Measurements from ENCODE around the gene SNX9.

Gene SNX9

GRCh38 chr6:157982102-157982562 lies 159.1 kb downstream of the SNX9 start:
- DNase-seq: peak; percentile 70

GRCh38 chr6:157982563-157983405 lies 159.7 kb downstream of the SNX9 start:
- no peak for DNase-seq

GRCh38 chr6:157983406-157984119 lies 160.5 kb downstream of the SNX9 start:
- DNase-seq: no peak

GRCh38 chr6:157984128-157984527 lies 161.1 kb downstream of the SNX9 start:
- DNase-seq: no peak

GRCh38 chr6:157984686-157985225 lies 161.7 kb downstream of the SNX9 start:
- DNase-seq: no peak

GRCh38 chr6:157985378-157986155 lies 162.5 kb downstream of the SNX9 start:
- DNase-seq: peak; percentile 73

- DNase-seq: no peak
These were observed 165.0 kb downstream of the SNX9 start for GRCh38 chr6:157987788-157988699.

GRCh38 chr6:157988700-157989063 lies 165.6 kb downstream of the SNX9 start:
- no peak for DNase-seq

- peak; percentile 73 for DNase-seq
These were observed 166.7 kb downstream of the SNX9 start for GRCh38 chr6:157989541-157990289.

- DNase-seq: no peak
These were observed 167.4 kb downstream of the SNX9 start for GRCh38 chr6:157990321-157991066.

GRCh38 chr6:157991067-157991432 lies 168.0 kb downstream of the SNX9 start:
- DNase-seq: no peak

GRCh38 chr6:157993076-157993475 lies 170.0 kb downstream of the SNX9 start:
- DNase-seq: no peak

GRCh38 chr6:157994125-157994795 lies 171.2 kb downstream of the SNX9 start:
- peak; percentile 74 for DNase-seq

All from islet precursor cell (in vitro differentiated cells).